ENCODE data around the gene PPP6R3.

DNA sequence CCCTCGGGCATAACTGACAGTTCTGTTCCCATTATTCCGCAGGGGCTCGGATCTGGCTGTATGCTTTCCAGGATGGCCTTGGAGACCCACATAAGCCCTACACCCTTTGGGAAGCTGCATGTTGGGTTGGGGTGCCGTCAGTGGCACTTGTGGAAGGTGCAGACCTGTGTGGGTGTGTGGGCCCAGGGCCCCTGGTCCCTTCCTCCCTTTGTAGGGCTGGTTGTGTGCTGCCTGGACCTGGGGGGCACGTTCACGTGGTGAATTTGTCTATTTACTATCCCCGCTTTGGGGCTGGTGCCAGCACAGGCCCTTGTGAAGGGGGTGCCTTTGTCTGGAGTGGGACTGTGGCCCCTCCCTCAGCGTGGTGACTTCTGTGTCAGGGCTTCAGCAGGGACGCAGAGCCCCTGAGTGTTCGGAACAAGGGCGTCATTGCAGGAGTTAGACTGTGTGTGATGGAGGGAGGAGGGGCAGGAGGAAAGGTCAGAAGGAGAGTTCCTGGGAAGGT lies 15.0 kb upstream of the PPP6R3 start:
- no peak for TF ChIP-seq GATA1 (IDR thresholded peaks at IDR 0.05; ENCODE audit: low read depth, low read length)
- no peak for TF ChIP-seq POLR2A (IDR thresholded peaks at IDR 0.05; ENCODE audit: low read length)

All from erythroblast (primary cell).